Activated naive CD8-positive, alpha-beta T cell treated with anti-CD3 and anti-CD28 coated beads, Interleukin-2, amount 50 U/mL, for 24 hours (primary cell): ENCODE measurements around the gene TGFB1.

Experiments used
- ATAC-seq: fragments of 150-1000 bp; cut with Tn5 transposase; one replicate; pipeline ENCODE4 v1.10.0; 2021
- DNase-seq: peaks from one replicate; pipeline ENCODE4 v3.0.0; 2021
- H3K27ac Mint-ChIP-seq: one replicate; pipeline ENCODE4 v1.8.0; 2021; ENCODE audit warnings: mild to moderate bottlenecking, mixed read lengths
- H3K27me3 Mint-ChIP-seq: one replicate; pipeline ENCODE4 v1.8.0; 2021; ENCODE audit warnings: mixed read lengths
- H3K36me3 Mint-ChIP-seq: one replicate; pipeline ENCODE4 v1.8.0; 2021; ENCODE audit warnings: low read depth, mixed read lengths
- H3K4me1 Mint-ChIP-seq: one replicate; pipeline ENCODE4 v1.8.0; 2021; ENCODE audit warnings: mixed read lengths
- H3K4me3 Mint-ChIP-seq: one replicate; pipeline ENCODE4 v1.8.0; 2021; ENCODE audit warnings: mild to moderate bottlenecking, moderate library complexity, mixed read lengths
- H3K9me3 Mint-ChIP-seq: one replicate; pipeline ENCODE4 v1.8.0; 2021; ENCODE audit warnings: mixed read lengths

Gene TGFB1

DNA sequence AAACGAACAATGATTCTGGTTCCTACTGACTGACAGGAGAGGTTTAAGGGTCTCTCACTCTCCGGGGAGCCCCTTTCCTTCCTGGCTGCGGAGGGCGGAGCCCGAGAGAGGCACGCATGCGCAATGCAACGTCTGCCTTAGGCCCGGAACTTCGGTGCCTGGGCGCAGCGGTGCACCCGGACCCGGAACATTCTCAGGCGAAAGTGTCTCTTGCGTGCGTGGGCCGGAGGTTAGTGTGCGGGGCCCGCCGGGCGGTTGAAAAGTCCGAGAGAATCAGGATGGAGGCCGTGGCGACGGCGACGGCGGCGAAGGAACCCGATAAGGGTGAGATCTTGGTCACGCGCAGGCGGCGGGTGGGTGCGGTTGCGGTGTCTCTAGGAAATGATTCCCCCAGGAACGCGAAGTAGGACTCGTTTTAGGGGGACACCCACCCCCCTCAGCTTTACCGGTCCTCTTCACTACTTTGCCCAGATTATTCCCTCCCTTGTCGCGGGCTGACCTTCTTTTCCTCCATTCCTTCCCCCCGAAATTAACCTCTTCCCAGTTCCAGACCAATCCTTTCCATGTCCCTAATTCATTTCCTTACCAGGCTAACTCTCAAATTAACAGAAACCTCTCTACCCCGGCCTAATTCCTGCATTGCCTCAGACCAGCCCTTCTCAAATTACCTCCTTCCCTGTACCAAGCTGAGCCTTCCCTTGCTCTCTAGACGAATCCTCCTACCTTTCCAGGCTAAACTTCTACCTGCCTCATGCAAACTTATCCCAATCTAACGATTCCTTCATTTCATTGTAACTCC is 43.5 kb downstream of the TGFB1 start, which contains the start of gene CCDC97:
Gene CCDC97 (plus strand): TSS at position 140 of the 799 bp plus-strand sequence. CDS start 139 bp downstream, at position 279.
- H3K9me3 Mint-ChIP-seq: no peaks in the 10 kb centered on the region
- H3K4me3 Mint-ChIP-seq: peak within 1 kb of the TSS; percentile 99
- H3K36me3 Mint-ChIP-seq: peaks cover 44% of the 10 kb centered on the region
- ATAC-seq: peak; percentile 62
- peak; percentile 90 for DNase-seq
- H3K4me1 Mint-ChIP-seq: peaks cover 75% of the 10 kb centered on the region
- H3K27me3 Mint-ChIP-seq: no peaks in the 10 kb centered on the region
- H3K27ac Mint-ChIP-seq: peak within 1 kb of the TSS; percentile 97

DNA sequence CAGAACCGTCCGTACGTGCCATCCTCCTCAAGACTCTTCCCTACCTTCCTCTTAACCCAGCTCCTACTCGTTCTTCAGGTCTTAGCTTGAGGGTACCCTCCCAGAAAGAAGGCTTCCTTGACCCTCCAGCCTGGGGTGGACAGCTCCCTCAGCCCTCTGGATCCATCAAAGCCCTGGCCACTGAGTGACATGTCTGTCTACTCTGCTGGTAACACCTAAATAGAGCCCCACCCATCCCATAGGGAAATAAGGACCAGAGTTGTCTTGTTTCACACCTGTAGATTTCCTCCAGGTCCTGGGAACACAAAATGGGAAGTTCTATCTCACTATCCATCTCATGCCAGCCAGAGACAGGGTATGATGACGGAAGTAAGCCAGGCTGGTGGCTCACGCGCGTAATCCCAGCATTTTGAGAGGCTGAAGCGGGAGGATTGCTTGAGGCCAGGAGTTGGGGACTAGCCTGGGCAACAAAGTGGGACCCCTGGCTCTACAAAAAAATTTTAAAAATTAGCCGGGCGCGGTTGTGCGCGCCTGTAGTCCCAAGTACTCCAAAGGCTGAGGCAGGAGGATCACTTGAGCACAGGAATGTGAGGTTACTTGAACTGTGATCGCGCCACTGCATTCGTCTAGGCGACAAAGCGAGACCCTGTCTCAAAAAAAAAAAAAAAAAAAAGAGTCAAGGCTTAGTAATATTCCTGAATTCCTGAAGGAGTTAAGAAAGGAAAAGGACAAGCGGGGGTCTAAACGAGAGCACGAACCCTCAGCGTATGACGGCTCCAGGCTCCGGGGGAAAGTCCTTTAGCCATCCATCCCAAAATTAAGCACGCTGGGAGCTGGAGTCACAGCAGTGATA is 44.3 kb downstream of the TGFB1 start:
- H3K36me3 Mint-ChIP-seq: peaks cover 50% of the 10 kb centered on the region
- no peaks in the 10 kb centered on the region for H3K27me3 Mint-ChIP-seq
- DNase-seq (no peak), ATAC-seq (no peak)
- H3K4me3 Mint-ChIP-seq: peak overlapping the region; percentile 99
- peak overlapping the region; percentile 97 for H3K27ac Mint-ChIP-seq
- H3K9me3 Mint-ChIP-seq: no peaks in the 10 kb centered on the region
- peaks cover 83% of the 10 kb centered on the region for H3K4me1 Mint-ChIP-seq

DNA sequence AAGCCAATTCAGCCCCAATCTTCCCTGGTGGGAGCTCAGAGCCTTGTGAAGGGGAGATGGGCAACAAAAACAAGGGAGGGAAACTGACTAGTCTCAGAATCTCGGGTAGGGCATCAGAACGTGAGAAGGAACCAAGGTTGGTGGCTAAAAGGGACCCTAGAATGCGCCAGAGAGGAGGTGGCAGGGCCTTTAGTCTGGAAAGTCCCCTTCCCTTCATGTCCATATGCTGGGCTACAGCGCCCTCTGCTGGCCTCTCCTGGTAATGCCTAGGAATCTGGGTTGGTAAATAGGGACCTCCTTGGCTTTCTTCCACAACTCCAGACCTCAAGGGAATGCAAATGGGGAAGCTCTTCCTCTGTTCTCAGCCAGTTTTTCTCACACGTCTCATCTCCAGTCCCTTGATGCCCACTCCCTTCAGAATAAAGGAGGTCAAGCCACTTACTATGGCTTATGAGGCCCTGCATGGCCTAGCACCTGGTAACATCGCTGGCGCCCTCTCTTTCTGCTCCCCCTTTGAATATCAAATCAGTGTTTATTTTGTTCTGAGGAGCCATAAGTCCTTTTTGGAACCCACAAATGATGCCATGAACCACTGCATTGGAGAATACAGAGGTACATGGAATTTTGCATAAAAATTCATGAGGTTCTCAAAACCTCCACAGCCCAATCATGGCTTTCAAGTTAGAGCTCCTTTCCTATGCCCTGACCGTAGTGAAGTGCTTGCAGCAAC is 45.1 kb downstream of the TGFB1 start:
- peaks cover 91% of the 10 kb centered on the region for H3K4me1 Mint-ChIP-seq
- H3K27ac Mint-ChIP-seq: peak overlapping the region; percentile 97
- ATAC-seq (peak; percentile 46), DNase-seq (peak; percentile 95)
- H3K4me3 Mint-ChIP-seq: peak overlapping the region; percentile 99
- H3K36me3 Mint-ChIP-seq: peaks cover 53% of the 10 kb centered on the region
- H3K9me3 Mint-ChIP-seq: no peaks in the 10 kb centered on the region
- no peaks in the 10 kb centered on the region for H3K27me3 Mint-ChIP-seq

DNA sequence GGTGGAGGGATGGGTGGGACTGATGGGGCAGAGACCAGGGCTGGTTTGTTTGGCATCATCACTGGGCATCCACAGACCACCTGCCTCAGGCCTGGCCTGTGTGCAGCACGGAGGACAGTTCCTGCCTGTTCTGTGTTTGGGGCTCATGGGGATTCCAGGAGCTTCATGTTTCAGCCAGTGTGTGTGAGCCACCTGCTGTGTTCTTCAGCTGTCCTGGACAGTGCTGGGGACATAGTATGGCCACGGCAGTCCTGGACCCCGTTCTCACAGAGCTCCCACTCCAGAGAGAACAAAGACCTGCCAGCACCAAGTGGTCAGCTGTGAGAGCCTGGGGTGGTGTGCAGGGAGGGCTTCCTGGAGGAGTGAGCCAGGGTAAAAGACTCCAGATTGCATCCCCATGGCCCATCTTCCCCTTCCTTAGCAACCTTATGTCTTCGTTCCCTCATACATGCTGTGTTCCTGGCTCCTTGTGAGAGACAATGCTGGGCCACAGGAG is 45.7 kb downstream of the TGFB1 start:
- peak overlapping the region; percentile 99 for H3K4me3 Mint-ChIP-seq
- H3K4me1 Mint-ChIP-seq: peaks cover 91% of the 10 kb centered on the region
- DNase-seq (no peak), ATAC-seq (peak; percentile 1)
- peaks cover 51% of the 10 kb centered on the region for H3K36me3 Mint-ChIP-seq
- no peaks in the 10 kb centered on the region for H3K9me3 Mint-ChIP-seq
- no peaks in the 10 kb centered on the region for H3K27me3 Mint-ChIP-seq
- peak overlapping the region; percentile 97 for H3K27ac Mint-ChIP-seq

DNA sequence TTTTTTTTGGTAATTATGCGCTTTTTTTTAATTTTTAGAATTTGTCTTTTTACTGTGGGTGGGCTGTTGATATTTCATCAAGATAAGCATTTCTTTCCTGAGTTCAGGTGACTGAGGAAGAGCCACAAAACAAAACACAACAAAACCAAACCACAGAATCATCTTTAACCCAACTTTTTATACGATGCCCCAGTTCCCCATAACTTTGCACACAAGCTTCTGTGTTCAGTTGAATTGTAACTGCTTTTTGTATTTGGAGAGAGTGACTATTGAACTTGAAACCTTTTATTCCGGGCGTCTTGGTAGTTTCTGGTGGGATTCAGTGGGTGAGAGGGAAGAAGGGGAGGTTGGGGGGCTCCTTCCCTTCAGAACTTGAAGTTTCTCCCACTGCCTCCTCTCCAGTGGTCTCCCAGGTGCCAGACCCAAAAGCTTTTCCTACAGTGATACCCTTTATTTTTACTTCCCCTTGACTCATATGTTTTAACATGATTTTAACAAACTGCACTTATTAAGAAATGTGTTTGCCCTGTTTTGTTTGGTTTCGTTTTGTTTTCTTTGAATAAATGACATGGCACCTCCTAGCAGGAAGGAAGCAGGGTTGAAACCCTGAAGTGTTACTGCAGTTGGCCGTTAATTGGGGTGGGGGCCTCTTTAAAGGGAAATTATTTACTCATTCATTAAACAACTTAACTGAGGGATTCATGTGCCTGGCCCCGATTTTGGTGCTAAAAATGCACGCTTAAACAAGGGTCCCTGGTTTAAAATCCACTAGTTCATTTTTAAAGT is 46.4 kb downstream of the TGFB1 start:
- Mint-ChIP-seq H3K4me3 (peak overlapping the region; percentile 51), H3K4me1 (peaks cover 95% of the 10 kb centered on the region), H3K36me3 (peaks cover 51% of the 10 kb centered on the region), H3K9me3 (no peaks in the 10 kb centered on the region), H3K27ac (peak overlapping the region; percentile 97), H3K27me3 (no peaks in the 10 kb centered on the region)
- DNase-seq (no peak), ATAC-seq (no peak)

DNA sequence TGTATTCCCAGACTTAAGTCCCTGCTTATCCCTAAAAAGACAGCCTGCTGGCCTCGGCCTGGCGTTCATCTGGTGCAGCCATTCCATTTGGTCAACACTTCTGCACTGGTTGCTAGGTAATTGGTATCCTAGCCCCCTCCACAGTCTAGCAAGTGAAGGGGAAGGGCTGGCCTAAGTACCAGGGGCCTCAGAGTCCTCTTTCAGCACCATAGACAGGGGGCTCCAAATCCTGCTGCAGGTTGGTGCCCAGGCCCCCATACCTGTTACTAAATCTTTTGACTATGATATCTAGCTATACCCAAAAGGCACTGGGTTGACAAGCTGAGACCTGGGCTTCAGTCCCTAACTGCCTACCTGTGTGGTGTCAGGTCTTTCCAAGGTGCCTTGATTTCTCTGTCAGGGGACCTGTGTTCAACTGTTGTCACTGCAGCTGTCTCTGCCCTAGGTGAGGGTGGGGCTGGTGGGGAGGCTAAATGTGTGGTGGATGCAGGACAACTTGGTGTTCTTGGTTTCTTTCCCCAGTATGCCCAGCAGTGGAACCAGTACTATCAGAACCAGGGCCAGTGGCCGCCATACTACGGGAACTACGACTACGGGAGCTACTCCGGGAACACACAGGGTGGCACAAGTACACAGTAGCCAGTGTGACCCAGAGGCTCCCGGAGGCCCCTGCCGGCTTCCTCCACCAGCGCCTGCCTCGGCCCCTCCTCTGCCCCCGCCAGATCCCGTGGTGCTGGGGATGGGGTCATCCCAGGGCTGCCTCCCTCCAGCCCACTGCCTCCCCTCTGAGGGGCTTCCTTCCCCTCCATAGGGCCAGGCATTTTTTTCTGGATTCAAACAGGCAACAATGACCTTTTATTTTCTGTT is 47.6 kb downstream of the TGFB1 start:
- no peak overlapping the region for H3K4me3 Mint-ChIP-seq
- DNase-seq (no peak), ATAC-seq (no peak)
- H3K4me1 Mint-ChIP-seq: peaks cover 95% of the 10 kb centered on the region
- peaks cover 57% of the 10 kb centered on the region for H3K36me3 Mint-ChIP-seq
- H3K27ac Mint-ChIP-seq: peak overlapping the region; percentile 97
- H3K27me3 Mint-ChIP-seq: no peaks in the 10 kb centered on the region
- no peaks in the 10 kb centered on the region for H3K9me3 Mint-ChIP-seq

DNA sequence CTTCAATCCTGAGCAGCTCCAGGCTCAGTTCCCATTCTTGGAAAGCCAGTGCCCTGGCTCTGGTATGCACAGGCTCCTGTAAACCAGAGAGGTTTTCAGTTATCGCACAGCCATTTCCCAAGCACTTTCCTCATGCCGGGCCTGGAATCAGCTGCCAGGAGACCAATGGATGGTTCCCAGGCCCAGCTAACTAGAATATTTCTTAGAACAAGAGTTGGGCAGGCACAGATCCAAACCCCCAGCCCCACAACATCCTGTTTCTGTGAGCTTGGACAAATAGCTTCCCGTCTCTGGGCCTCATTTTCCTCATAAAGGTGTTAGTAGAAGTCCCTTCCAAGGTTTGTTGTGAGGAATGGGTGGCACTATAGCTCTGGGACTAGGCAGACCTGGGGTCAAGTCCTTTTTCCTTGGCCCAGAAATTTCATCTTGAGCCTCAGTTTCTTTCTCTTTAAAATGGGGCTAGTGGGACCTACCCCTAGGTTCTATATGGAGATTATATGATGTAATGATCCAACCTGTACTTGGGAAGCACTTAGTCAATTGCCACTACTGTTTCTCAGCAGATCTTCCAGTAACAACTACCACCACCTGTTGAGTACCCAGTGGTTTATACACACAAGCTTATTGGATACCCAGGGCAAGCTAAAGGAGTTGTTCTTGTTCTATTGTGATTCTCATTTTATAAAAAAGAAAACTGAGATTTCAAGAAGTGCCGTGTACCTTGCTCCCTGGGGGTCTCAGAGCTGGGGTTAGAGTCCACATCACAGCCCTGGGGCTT is 48.8 kb downstream of the TGFB1 start:
- Mint-ChIP-seq H3K27me3 (no peaks in the 10 kb centered on the region), H3K4me1 (peaks cover 97% of the 10 kb centered on the region), H3K4me3 (no peak overlapping the region), H3K36me3 (peaks cover 64% of the 10 kb centered on the region), H3K9me3 (no peaks in the 10 kb centered on the region), H3K27ac (peak overlapping the region; percentile 53)
- no peak for DNase-seq
- ATAC-seq: no peak

DNA sequence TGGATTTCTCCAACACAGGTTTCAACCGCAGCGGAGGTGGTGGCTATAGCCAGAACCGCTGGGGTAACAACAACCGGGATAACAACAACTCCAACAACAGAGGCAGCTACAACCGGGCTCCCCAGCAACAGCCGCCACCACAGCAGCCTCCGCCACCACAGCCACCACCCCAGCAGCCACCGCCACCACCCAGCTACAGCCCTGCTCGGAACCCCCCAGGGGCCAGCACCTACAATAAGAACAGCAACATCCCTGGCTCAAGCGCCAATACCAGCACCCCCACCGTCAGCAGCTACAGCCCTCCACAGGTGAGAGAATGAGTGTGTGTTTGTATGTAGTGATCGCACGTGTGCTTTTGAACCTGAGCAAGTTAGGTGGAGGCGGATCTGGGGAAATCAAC is 49.8 kb downstream of the TGFB1 start:
- DNase-seq: no peak
- Mint-ChIP-seq H3K36me3 (peaks cover 73% of the 10 kb centered on the region), H3K4me1 (peaks cover 98% of the 10 kb centered on the region), H3K27ac (peak overlapping the region; percentile 69), H3K27me3 (no peaks in the 10 kb centered on the region), H3K4me3 (no peak overlapping the region), H3K9me3 (no peaks in the 10 kb centered on the region)
- no peak for ATAC-seq

DNA sequence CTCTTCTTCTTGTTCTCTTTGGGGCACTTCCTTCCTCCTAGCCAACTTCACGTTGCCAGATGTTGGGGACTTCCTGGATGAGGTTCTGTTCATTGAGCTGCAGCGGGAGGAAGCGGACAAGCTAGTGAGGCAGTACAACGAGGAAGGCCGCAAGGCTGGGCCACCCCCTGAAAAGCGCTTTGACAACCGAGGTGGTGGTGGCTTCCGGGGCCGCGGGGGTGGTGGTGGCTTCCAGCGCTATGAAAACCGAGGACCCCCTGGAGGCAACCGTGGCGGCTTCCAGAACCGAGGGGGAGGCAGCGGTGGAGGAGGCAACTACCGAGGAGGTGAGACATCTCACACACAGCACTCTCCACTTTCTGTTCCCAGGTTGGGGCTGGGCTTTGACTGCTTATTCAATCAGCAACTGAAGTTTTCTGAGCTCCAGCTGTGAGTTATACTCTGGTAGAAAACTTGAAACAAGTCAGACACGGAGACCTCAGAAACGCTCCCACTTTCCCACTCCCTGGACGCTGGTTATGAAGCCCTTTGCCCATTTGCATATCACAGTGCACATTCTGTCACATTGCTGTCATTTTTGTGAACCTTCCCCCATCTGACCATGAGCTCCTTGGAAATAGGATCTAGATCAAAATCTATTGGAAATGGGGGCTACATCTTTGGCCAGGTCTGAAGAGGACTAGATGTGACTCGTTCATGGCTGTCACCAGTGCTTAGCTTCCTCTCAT is 50.9 kb downstream of the TGFB1 start:
- peaks cover 98% of the 10 kb centered on the region for H3K4me1 Mint-ChIP-seq
- H3K36me3 Mint-ChIP-seq: peaks cover 81% of the 10 kb centered on the region
- peak; percentile 80 for DNase-seq
- H3K27me3 Mint-ChIP-seq: no peaks in the 10 kb centered on the region
- peak overlapping the region; percentile 58 for H3K4me3 Mint-ChIP-seq
- peak; percentile 71 for ATAC-seq
- no peaks in the 10 kb centered on the region for H3K9me3 Mint-ChIP-seq
- H3K27ac Mint-ChIP-seq: peak overlapping the region; percentile 97

DNA sequence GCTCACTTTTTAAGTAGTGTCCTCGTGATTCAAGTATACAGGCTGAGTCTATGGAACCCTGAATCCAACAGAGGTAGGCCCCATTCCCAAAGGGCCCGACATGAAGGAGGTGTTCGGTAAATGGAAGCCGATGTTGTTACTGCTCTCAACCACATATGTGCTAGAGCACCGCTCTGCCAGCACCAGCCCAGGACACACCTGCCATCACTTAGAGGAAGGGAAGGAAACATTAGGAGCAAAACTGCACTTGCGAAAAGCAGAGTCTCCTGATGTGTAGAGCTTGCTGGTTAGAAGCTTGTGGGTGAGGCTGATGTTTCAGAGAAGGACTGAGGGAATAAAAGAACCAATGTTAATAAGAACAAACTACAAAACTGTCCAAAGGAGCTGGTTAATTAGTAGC is 53.2 kb downstream of the TGFB1 start:
- H3K27me3 Mint-ChIP-seq: no peaks in the 10 kb centered on the region
- H3K4me3 Mint-ChIP-seq: no peak overlapping the region
- no peak for DNase-seq

DNA sequence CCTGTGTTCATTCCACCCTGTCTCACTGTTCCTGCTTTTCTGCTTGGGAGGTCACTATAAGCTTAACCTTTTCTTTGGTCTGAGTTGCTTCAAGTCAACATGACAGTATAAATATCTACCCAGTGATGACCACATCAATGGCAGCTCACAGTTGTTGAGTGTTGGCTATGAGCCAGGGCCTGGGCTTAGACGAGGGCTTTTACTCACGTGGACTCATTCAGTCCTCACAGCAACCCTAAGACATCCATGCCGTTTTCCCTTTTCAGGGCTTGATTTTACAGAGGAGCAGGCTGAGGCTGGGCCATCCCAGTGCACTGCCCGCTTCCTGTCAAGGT is 54.0 kb downstream of the TGFB1 start:
- Mint-ChIP-seq H3K4me3 (no peak overlapping the region), H3K4me1 (peaks cover 98% of the 10 kb centered on the region)

More for the DNA sequence above, 53.2 kb downstream of the TGFB1 start:
- Mint-ChIP-seq H3K4me1 (peaks cover 100% of the 10 kb centered on the region), H3K36me3 (peaks cover 84% of the 10 kb centered on the region), H3K27ac (peak overlapping the region; percentile 15), H3K9me3 (no peaks in the 10 kb centered on the region)
- no peak for ATAC-seq

More for the DNA sequence above, 54.0 kb downstream of the TGFB1 start:
- Mint-ChIP-seq H3K27me3 (no peaks in the 10 kb centered on the region), H3K36me3 (peaks cover 85% of the 10 kb centered on the region), H3K27ac (peak overlapping the region; percentile 39), H3K9me3 (no peaks in the 10 kb centered on the region)
- DNase-seq: no peak
- no peak for ATAC-seq
